HCT116 (cell line): ENCODE measurements around the gene TRUB1. TPM values are rescaled to one million over a fixed set of nuclear protein-coding genes. Genes with fewer than 3 reads are reported as not detected.

ENCODE experiments used
- ATAC-seq: fragments of 200-7000 bp; cut with Tn5 transposase; 2 replicates; pipeline ENCODE4 v1.9.1; 2020; ENCODE audit warnings: mild to moderate bottlenecking, moderate library complexity
- BruUV-seq: library from RNA; stranded (reverse); fragments of 400-500 nt; replicated peaks from 2 replicates; lab custom pipeline; 2021; lab: Mats Ljungman, UMichigan
- CTCF ChIA-PET: fragments of 300-600 bp; sonication (Branson Sonifier 250); formaldehyde crosslinking; loops from one replicate; lab custom pipeline; 2021; ENCODE audit warnings: antibody characterized with exemption; lab: Charles Lee
- POLR2A ChIA-PET: fragments of 300-600, 350-600 bp; sonication (Branson Sonifier 250); formaldehyde crosslinking; loops from one replicate; lab custom pipeline; 2021; ENCODE audit warnings: antibody characterized with exemption; lab: Charles Lee
- RAD21 ChIA-PET, 2 experiments: fragments of 300-600 bp; sonication (Branson Sonifier 250); formaldehyde crosslinking; loops; one replicate each; lab custom pipeline; 2023; ENCODE audit warnings: low total read pairs in 2 of 2; ENCODE audit not compliant: uncharacterized antibody in 2 of 2, unreplicated experiment in 2 of 2, low non-redundant PET in 1 of 2; lab: Charles Lee
- DNase-seq: peaks from one replicate; pipeline ENCODE4 v3.0.0-alpha.2; 2010; ENCODE audit warnings: low read depth, low spot score
- H2AFZ ChIP-seq: fragments of 200-600 bp; shearing (Covaris generic), sonication (generic); 2 replicates; pipeline ENCODE4 v1.6.1; 2017; ENCODE audit warnings: low read depth, mixed run types, mixed read lengths, antibody characterized with exemption, low read length; ENCODE audit not compliant: poor library complexity, severe bottlenecking
- H3K27ac ChIP-seq: 2 replicates; pipeline ENCODE4 v1.5.1; 2012; ENCODE audit warnings: low read depth, low read length
- H3K27me3 ChIP-seq: fragments of 200-600 bp; sonication (generic); 2 replicates; pipeline ENCODE4 v1.6.1; 2016; ENCODE audit warnings: mixed run types, low read length, mixed read lengths; ENCODE audit not compliant: insufficient read depth
- H3K36me3 ChIP-seq, 2 experiments: fragments of 200-500 bp in 1 of 2; fragments of 200-600 bp in 1 of 2; sonication (Bioruptor generic) in 1 of 2; sonication (generic) in 1 of 2; 2 replicates each; pipeline versions ENCODE4 v1.5.1 to v1.6.1; 2014 to 2016; ENCODE audit warnings: low read length in 2 of 2, inconsistent platforms in 1 of 2, mixed read lengths in 1 of 2, mixed run types in 1 of 2; ENCODE audit not compliant: insufficient read depth in 2 of 2, control insufficient read depth in 1 of 2
- H3K4me1 ChIP-seq, 2 experiments: fragments of 200-600 bp in 1 of 2; sonication (generic) in 1 of 2; 2 replicates each; pipeline versions ENCODE4 v1.5.1 to v1.6.1; 2012 to 2017; ENCODE audit warnings: low read length in 2 of 2, inconsistent platforms in 1 of 2, mild to moderate bottlenecking in 1 of 2, mixed read lengths in 1 of 2, mixed run types in 1 of 2, moderate library complexity in 1 of 2; ENCODE audit not compliant: insufficient read depth in 2 of 2, control insufficient read depth in 1 of 2
- H3K4me2 ChIP-seq: fragments of 200-600 bp; sonication (generic); 2 replicates; pipeline ENCODE4 v1.6.1; 2017; ENCODE audit warnings: mixed run types, low read length, mixed read lengths
- H3K4me3 ChIP-seq, 2 experiments: fragments of 200-600 bp in 1 of 2; sonication (generic) in 1 of 2; replicated peaks in 1 of 2; 2 replicates each; pipeline ENCODE4 v1.5.1; 2011 to 2016; ENCODE audit warnings: low read length in 2 of 2, control low read depth in 1 of 2, low read depth in 1 of 2, mild to moderate bottlenecking in 1 of 2, mixed read lengths in 1 of 2, mixed run types in 1 of 2
- H3K79me2 ChIP-seq: fragments of 200-600 bp; sonication (generic); 2 replicates; pipeline ENCODE4 v1.6.1; 2017; ENCODE audit warnings: mild to moderate bottlenecking, mixed run types, low read length, moderate library complexity, mixed read lengths; ENCODE audit not compliant: insufficient read depth
- H3K9ac ChIP-seq: fragments of 200-600 bp; sonication (generic); 2 replicates; pipeline ENCODE4 v1.6.1; 2016; ENCODE audit warnings: low read length, mixed read lengths
- H3K9me2 ChIP-seq: fragments of 200-600 bp; sonication (generic), shearing (Covaris generic); 2 replicates; pipeline ENCODE4 v1.6.1; 2017; ENCODE audit warnings: mixed run types, mild to moderate bottlenecking, moderate library complexity; ENCODE audit not compliant: insufficient read depth
- H3K9me3 ChIP-seq, 2 experiments: fragments of 200-500 bp in 1 of 2; fragments of 200-600 bp in 1 of 2; sonication (Bioruptor generic) in 1 of 2; sonication (generic) in 1 of 2; 2 replicates each; pipeline ENCODE4 v1.6.1; 2014 to 2017; ENCODE audit warnings: low read length in 2 of 2, mixed read lengths in 2 of 2, inconsistent platforms in 1 of 2, low read depth in 1 of 2, mild to moderate bottlenecking in 1 of 2, mixed run types in 1 of 2, moderate library complexity in 1 of 2; ENCODE audit not compliant: control insufficient read depth in 1 of 2, insufficient read depth in 1 of 2
- H4K20me1 ChIP-seq: fragments of 200-600 bp; sonication (generic), shearing (Covaris generic); 2 replicates; pipeline ENCODE4 v1.6.1; 2017; ENCODE audit warnings: mixed run types, mild to moderate bottlenecking, moderate library complexity; ENCODE audit not compliant: insufficient read depth
- ATF3 ChIP-seq: IDR thresholded peaks from 2 replicates; pipeline ENCODE4 v1.6.1; 2012
- CBX3 ChIP-seq: IDR thresholded peaks from 2 replicates; pipeline ENCODE4 v1.6.1; 2012; ENCODE audit warnings: low read depth
- CEBPB ChIP-seq: IDR thresholded peaks from 2 replicates; pipeline ENCODE4 v1.6.1; 2012; ENCODE audit warnings: low read depth
- EGR1 ChIP-seq: IDR thresholded peaks from 2 replicates; pipeline ENCODE4 v1.6.1; 2012; ENCODE audit warnings: low read depth
- EZH2 ChIP-seq: fragments of 200-600 bp; sonication (generic); IDR thresholded peaks from 2 replicates; pipeline ENCODE4 v1.6.1; 2017; ENCODE audit warnings: antibody characterized with exemption, mixed run types
- JUND ChIP-seq: IDR thresholded peaks from 2 replicates; pipeline ENCODE4 v1.6.1; 2012
- POLR2A ChIP-seq: IDR thresholded peaks from 2 replicates; pipeline ENCODE4 v1.7.0; 2011; ENCODE audit warnings: borderline replicate concordance; ENCODE audit not compliant: insufficient read depth, insufficient read length; ENCODE audit errors: extremely low read depth
- POLR2AphosphoS5 ChIP-seq: IDR thresholded peaks from 2 replicates; pipeline ENCODE4 v1.6.1; 2011; ENCODE audit warnings: mild to moderate bottlenecking, low read depth, low read length, moderate library complexity
- RAD21 ChIP-seq: IDR thresholded peaks from 2 replicates; pipeline ENCODE4 v1.6.1; 2012; ENCODE audit warnings: low read depth, mild to moderate bottlenecking
- SIN3A ChIP-seq: IDR thresholded peaks from 2 replicates; pipeline ENCODE4 v1.6.1; 2012; ENCODE audit warnings: low read depth
- SRF ChIP-seq: IDR thresholded peaks from 2 replicates; pipeline ENCODE4 v1.6.1; 2012; ENCODE audit warnings: low read depth
- YY1 ChIP-seq: IDR thresholded peaks from 2 replicates; pipeline ENCODE4 v1.6.1; 2011; ENCODE audit warnings: low read length, low read depth, moderate library complexity, mild to moderate bottlenecking; ENCODE audit not compliant: insufficient replicate concordance; ENCODE audit errors: extremely low read depth
- ZFX ChIP-seq: fragments of 450-650 bp; IDR thresholded peaks from 2 replicates; pipeline ENCODE4 v1.6.1; 2017
- intact Hi-C: fragments of 100-400 bp; cut with micrococcal nuclease; formaldehyde crosslinking; loops from 2 replicates; pipeline ENCODE4 v1.10.0; 2022
- total RNA-seq: library from RNA; stranded (reverse); gene quantifications from one replicate; pipeline ENCODE4 v1.2.1, GENCODE V29; 2021; ENCODE audit not compliant: unreplicated experiment
- TF ChIP-seq, protein P1 (sequence below), 3 experiments: fragments of 200-600 bp in 1 of 3; sonication (generic) in 1 of 3; IDR thresholded peaks in 2 of 3; conservative IDR thresholded peaks in 1 of 3; 2 replicates each; pipeline ENCODE4 v1.5.1; 2012 to 2017; ENCODE audit warnings: low read depth in 2 of 3, low read length in 2 of 3, antibody characterized with exemption in 1 of 3, borderline replicate concordance in 1 of 3, control low read depth in 1 of 3, mild to moderate bottlenecking in 1 of 3, mixed read lengths in 1 of 3, mixed run types in 1 of 3, moderate library complexity in 1 of 3; ENCODE audit not compliant: insufficient read depth in 1 of 3
- TF ChIP-seq, protein P2 (sequence below): IDR thresholded peaks from 2 replicates; pipeline ENCODE4 v1.6.1; 2011; ENCODE audit warnings: mild to moderate bottlenecking, low read length, moderate library complexity; ENCODE audit not compliant: insufficient replicate concordance; ENCODE audit errors: extremely low read depth
- TF ChIP-seq, protein P3 (sequence below): IDR thresholded peaks from 2 replicates; pipeline ENCODE4 v1.6.1; 2012
- TF ChIP-seq, protein P4 (sequence below): IDR thresholded peaks from 2 replicates; pipeline ENCODE4 v1.6.1; 2012; ENCODE audit warnings: low read depth

Gene TRUB1
- total RNA-seq, 1 experiment from 2014 or later, result 44.1 TPM

DNA sequence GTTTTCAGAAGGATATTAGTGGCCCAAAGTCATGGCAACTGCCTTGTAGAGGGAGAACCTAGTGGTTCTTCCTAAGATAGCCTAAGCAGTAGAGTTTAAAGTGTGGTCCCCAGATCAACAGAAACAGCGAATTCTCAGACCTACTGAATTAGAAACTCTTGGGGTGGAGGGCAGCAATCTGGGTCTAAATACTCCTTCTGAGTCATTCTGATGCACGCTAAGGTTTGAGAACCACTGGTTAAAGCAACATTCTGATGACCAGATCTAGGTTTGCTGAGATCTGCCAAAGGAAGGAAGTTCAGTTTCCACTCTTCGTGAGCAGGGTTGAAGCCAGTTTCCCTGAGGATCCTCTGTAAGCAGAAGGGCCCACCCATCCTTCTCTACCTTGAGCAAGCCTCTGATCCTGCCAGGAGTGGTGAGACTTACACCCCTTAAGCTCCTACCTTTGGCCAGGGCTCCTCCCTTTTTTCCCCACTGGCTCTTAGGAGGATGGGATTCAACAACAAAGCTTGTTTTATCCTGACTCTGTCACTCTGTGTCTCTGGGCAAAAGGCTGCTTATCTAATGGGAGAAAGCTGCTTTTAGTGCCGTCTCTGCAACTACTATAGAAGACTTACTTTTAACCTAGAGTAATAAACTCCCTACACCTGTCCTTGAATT is 26.8 kb upstream of the TRUB1 start:
- H3K27ac ChIP-seq, result no peak overlapping the region
- H3K27me3 ChIP-seq, result no peaks in the 10 kb centered on the region
- DNase-seq (no peak), ATAC-seq (no peak)
- no peaks in the 10 kb centered on the region for H3K4me1 ChIP-seq
- H3K9ac ChIP-seq, result no peak overlapping the region
- no peak overlapping the region for H3K4me3 ChIP-seq
- no TSS peak for BruUV-seq
- intact Hi-C loops, result no loop called here
- H2AFZ ChIP-seq, result no peak overlapping the region
- ChIA-PET CTCF (no interaction called here), RAD21 (no interaction called here), POLR2A (no interaction called here)
- H3K9me3 ChIP-seq, result no peaks in the 10 kb centered on the region
- no peak overlapping the region for H3K4me2 ChIP-seq
- no peaks in the 10 kb centered on the region for H3K36me3 ChIP-seq
- H4K20me1 ChIP-seq, result no peaks in the 10 kb centered on the region
- no peaks in the 10 kb centered on the region for H3K9me2 ChIP-seq
- no peak for TF ChIP-seq JUND
- no peak for TF ChIP-seq POLR2A
- TF ChIP-seq, protein P1, sequence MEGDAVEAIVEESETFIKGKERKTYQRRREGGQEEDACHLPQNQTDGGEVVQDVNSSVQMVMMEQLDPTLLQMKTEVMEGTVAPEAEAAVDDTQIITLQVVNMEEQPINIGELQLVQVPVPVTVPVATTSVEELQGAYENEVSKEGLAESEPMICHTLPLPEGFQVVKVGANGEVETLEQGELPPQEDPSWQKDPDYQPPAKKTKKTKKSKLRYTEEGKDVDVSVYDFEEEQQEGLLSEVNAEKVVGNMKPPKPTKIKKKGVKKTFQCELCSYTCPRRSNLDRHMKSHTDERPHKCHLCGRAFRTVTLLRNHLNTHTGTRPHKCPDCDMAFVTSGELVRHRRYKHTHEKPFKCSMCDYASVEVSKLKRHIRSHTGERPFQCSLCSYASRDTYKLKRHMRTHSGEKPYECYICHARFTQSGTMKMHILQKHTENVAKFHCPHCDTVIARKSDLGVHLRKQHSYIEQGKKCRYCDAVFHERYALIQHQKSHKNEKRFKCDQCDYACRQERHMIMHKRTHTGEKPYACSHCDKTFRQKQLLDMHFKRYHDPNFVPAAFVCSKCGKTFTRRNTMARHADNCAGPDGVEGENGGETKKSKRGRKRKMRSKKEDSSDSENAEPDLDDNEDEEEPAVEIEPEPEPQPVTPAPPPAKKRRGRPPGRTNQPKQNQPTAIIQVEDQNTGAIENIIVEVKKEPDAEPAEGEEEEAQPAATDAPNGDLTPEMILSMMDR (IDR thresholded peaks at IDR 0.05 in 2 of 3, conservative IDR thresholded peaks at IDR 0.05 in 1 of 3; ENCODE audit: borderline replicate concordance in 1 of 3, insufficient read depth in 1 of 3, low read depth in 2 of 3, low read length in 2 of 3), result no peak
- TF ChIP-seq CBX3, result no peak
- TF ChIP-seq, protein P2, sequence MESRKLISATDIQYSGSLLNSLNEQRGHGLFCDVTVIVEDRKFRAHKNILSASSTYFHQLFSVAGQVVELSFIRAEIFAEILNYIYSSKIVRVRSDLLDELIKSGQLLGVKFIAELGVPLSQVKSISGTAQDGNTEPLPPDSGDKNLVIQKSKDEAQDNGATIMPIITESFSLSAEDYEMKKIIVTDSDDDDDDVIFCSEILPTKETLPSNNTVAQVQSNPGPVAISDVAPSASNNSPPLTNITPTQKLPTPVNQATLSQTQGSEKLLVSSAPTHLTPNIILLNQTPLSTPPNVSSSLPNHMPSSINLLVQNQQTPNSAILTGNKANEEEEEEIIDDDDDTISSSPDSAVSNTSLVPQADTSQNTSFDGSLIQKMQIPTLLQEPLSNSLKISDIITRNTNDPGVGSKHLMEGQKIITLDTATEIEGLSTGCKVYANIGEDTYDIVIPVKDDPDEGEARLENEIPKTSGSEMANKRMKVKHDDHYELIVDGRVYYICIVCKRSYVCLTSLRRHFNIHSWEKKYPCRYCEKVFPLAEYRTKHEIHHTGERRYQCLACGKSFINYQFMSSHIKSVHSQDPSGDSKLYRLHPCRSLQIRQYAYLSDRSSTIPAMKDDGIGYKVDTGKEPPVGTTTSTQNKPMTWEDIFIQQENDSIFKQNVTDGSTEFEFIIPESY, result no peak
- TF ChIP-seq, protein P3, sequence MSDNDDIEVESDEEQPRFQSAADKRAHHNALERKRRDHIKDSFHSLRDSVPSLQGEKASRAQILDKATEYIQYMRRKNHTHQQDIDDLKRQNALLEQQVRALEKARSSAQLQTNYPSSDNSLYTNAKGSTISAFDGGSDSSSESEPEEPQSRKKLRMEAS, result no peak
- TF ChIP-seq CEBPB, result no peak
- no peak for TF ChIP-seq RAD21
- TF ChIP-seq ZFX, result no peak
- TF ChIP-seq ATF3, result no peak
- TF ChIP-seq SRF, result no peak
- no peak for TF ChIP-seq YY1
- no peak for TF ChIP-seq SIN3A
- TF ChIP-seq, protein P4, sequence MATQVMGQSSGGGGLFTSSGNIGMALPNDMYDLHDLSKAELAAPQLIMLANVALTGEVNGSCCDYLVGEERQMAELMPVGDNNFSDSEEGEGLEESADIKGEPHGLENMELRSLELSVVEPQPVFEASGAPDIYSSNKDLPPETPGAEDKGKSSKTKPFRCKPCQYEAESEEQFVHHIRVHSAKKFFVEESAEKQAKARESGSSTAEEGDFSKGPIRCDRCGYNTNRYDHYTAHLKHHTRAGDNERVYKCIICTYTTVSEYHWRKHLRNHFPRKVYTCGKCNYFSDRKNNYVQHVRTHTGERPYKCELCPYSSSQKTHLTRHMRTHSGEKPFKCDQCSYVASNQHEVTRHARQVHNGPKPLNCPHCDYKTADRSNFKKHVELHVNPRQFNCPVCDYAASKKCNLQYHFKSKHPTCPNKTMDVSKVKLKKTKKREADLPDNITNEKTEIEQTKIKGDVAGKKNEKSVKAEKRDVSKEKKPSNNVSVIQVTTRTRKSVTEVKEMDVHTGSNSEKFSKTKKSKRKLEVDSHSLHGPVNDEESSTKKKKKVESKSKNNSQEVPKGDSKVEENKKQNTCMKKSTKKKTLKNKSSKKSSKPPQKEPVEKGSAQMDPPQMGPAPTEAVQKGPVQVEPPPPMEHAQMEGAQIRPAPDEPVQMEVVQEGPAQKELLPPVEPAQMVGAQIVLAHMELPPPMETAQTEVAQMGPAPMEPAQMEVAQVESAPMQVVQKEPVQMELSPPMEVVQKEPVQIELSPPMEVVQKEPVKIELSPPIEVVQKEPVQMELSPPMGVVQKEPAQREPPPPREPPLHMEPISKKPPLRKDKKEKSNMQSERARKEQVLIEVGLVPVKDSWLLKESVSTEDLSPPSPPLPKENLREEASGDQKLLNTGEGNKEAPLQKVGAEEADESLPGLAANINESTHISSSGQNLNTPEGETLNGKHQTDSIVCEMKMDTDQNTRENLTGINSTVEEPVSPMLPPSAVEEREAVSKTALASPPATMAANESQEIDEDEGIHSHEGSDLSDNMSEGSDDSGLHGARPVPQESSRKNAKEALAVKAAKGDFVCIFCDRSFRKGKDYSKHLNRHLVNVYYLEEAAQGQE, result no peak
- TF ChIP-seq POLR2AphosphoS5, result no peak
- no peak for TF ChIP-seq EGR1
- no peak for TF ChIP-seq EZH2
- H3K79me2 ChIP-seq, result no peaks in the 10 kb centered on the region
